Neutrophil (primary cell): ENCODE data around the gene A2M.

Experiments
- H3K27ac ChIP-seq: fragments of 200-600 bp; sonication (generic); 2 replicates; pipeline ENCODE4 v1.5.1; 2016; ENCODE audit warnings: mild to moderate bottlenecking, moderate library complexity
- H3K27me3 ChIP-seq: fragments of 200-600 bp; sonication (generic); 2 replicates; pipeline ENCODE4 v1.6.0; 2016; ENCODE audit warnings: mild to moderate bottlenecking
- H3K36me3 ChIP-seq: fragments of 200-600 bp; sonication (generic); 2 replicates; pipeline ENCODE4 v1.5.1; 2017
- H3K4me1 ChIP-seq, 2 experiments: fragments of 200-600 bp in 1 of 2; sonication (generic) in 1 of 2; 1 replicate in 1 of 2; 2 replicates in 1 of 2; pipeline versions ENCODE4 v1.5.1 to v1.6.1; 2013 to 2016; ENCODE audit warnings: low read depth in 1 of 2, low read length in 1 of 2, mild to moderate bottlenecking in 1 of 2, moderate library complexity in 1 of 2; ENCODE audit not compliant: control insufficient read depth in 1 of 2, insufficient read depth in 1 of 2
- H3K4me3 ChIP-seq, 2 experiments: fragments of 200-600 bp in 1 of 2; sonication (generic) in 1 of 2; 1 replicate in 1 of 2; 2 replicates in 1 of 2; pipeline ENCODE4 v1.5.1; 2013 to 2016; ENCODE audit warnings: low read depth in 1 of 2, low read length in 1 of 2, mild to moderate bottlenecking in 1 of 2, moderate library complexity in 1 of 2
- H3K9me3 ChIP-seq: fragments of 200-600 bp; sonication (generic); 2 replicates; pipeline ENCODE4 v1.5.1; 2016
- CTCF ChIP-seq: fragments of 200-600 bp; sonication (generic); IDR thresholded peaks from 2 replicates; pipeline ENCODE4 v1.5.1; 2016; ENCODE audit warnings: antibody characterized with exemption

The A2M gene

GRCh38 chr12:9134981-9135628, 19.4 kb upstream of the A2M start:
- H3K27ac ChIP-seq, result no peak overlapping the region
- H3K27me3 ChIP-seq, result no peaks in the 10 kb centered on the region
- TF ChIP-seq CTCF, result no peak
- H3K9me3 ChIP-seq, result no peaks in the 10 kb centered on the region
- H3K4me1 ChIP-seq, result no peaks in the 10 kb centered on the region
- H3K4me3 ChIP-seq, result no peak overlapping the region
- no peaks in the 10 kb centered on the region for H3K36me3 ChIP-seq

GRCh38 chr12:9133216-9133916, 17.6 kb upstream of the A2M start:
- TF ChIP-seq CTCF, result no peak

GRCh38 chr12:9132008-9132535, 16.4 kb upstream of the A2M start:
- H3K27ac ChIP-seq, result no peak overlapping the region
- TF ChIP-seq CTCF, result no peak
- no peaks in the 10 kb centered on the region for H3K4me1 ChIP-seq
- H3K4me3 ChIP-seq, result no peak overlapping the region
- H3K27me3 ChIP-seq, result no peaks in the 10 kb centered on the region
- no peaks in the 10 kb centered on the region for H3K9me3 ChIP-seq
- no peaks in the 10 kb centered on the region for H3K36me3 ChIP-seq

More at GRCh38 chr12:9133216-9133916, 17.6 kb upstream of the A2M start:
- Histone ChIP-seq H3K27ac (no peak overlapping the region), H3K9me3 (no peaks in the 10 kb centered on the region), H3K36me3 (no peaks in the 10 kb centered on the region), H3K4me1 (no peaks in the 10 kb centered on the region), H3K4me3 (no peak overlapping the region), H3K27me3 (no peaks in the 10 kb centered on the region)

- H3K4me3 ChIP-seq, result no peak overlapping the region
- no peaks in the 10 kb centered on the region for H3K4me1 ChIP-seq
- H3K36me3 ChIP-seq, result no peaks in the 10 kb centered on the region
- no peak overlapping the region for H3K27ac ChIP-seq
- H3K27me3 ChIP-seq, result no peaks in the 10 kb centered on the region
- TF ChIP-seq CTCF, result no peak
- no peaks in the 10 kb centered on the region for H3K9me3 ChIP-seq
Observed at GRCh38 chr12:9130244-9130643, 14.5 kb upstream of the A2M start.

- Histone ChIP-seq H3K9me3 (no peaks in the 10 kb centered on the region), H3K4me3 (no peak overlapping the region), H3K4me1 (no peaks in the 10 kb centered on the region), H3K27me3 (no peaks in the 10 kb centered on the region), H3K36me3 (no peaks in the 10 kb centered on the region), H3K27ac (no peak overlapping the region)
- TF ChIP-seq CTCF, result no peak
Observed at GRCh38 chr12:9127936-9128663, 12.4 kb upstream of the A2M start.
